Stimulated activated memory B cell treated with anti-CD40 and anti-IgM and Interleukin-4, amounts not matched to agents 10 μg/mL and 1 μg/mL and 100 μg/mL, for 72 hours (primary cell): Measurements from ENCODE around the gene PYGB.
A peak's percentile ranks its signal among the peaks of the same experiment; 100 is the strongest.

Experiments used
- ATAC-seq: fragments of 150-1000 bp; cut with Tn5 transposase; 2 replicates; pipeline ENCODE4 v1.10.0; 2021
- H3K27ac Mint-ChIP-seq: one replicate; pipeline ENCODE4 v1.8.0; 2022; ENCODE audit warnings: mild to moderate bottlenecking, mixed read lengths
- H3K27me3 Mint-ChIP-seq: one replicate; pipeline ENCODE4 v1.8.0; 2022; ENCODE audit warnings: mixed read lengths
- H3K36me3 Mint-ChIP-seq: one replicate; pipeline ENCODE4 v1.8.0; 2022; ENCODE audit warnings: mixed read lengths
- H3K4me1 Mint-ChIP-seq: one replicate; pipeline ENCODE4 v1.8.0; 2022; ENCODE audit warnings: mixed read lengths
- H3K4me3 Mint-ChIP-seq: one replicate; pipeline ENCODE4 v1.8.0; 2022; ENCODE audit warnings: mild to moderate bottlenecking, moderate library complexity, mixed read lengths
- H3K9me3 Mint-ChIP-seq: one replicate; pipeline ENCODE4 v1.8.0; 2022; ENCODE audit warnings: mixed read lengths

The PYGB gene

GRCh38 chr20:25274891-25275812, 27.3 kb downstream of the PYGB start:
- ATAC-seq, result no peak
- Mint-ChIP-seq H3K4me1 (peaks cover 4% of the 10 kb centered on the region), H3K27me3 (no peaks in the 10 kb centered on the region), H3K36me3 (peaks cover 68% of the 10 kb centered on the region), H3K4me3 (no peak overlapping the region), H3K27ac (no peak overlapping the region), H3K9me3 (no peaks in the 10 kb centered on the region)

GRCh38 chr20:25275813-25276532, 28.1 kb downstream of the PYGB start:
- Mint-ChIP-seq H3K9me3 (no peaks in the 10 kb centered on the region), H3K36me3 (peaks cover 64% of the 10 kb centered on the region), H3K4me1 (peaks cover 13% of the 10 kb centered on the region), H3K4me3 (no peak overlapping the region), H3K27me3 (no peaks in the 10 kb centered on the region), H3K27ac (no peak overlapping the region)
- ATAC-seq, result no peak

- Mint-ChIP-seq H3K4me1 (peaks cover 19% of the 10 kb centered on the region), H3K27ac (no peak overlapping the region), H3K4me3 (no peak overlapping the region), H3K9me3 (no peaks in the 10 kb centered on the region), H3K36me3 (peaks cover 59% of the 10 kb centered on the region), H3K27me3 (no peaks in the 10 kb centered on the region)
- no peak for ATAC-seq
Measured at GRCh38 chr20:25276533-25277050, 28.7 kb downstream of the PYGB start.

GRCh38 chr20:25277051-25277801, 29.3 kb downstream of the PYGB start:
- no peaks in the 10 kb centered on the region for H3K9me3 Mint-ChIP-seq
- H3K27ac Mint-ChIP-seq, result no peak overlapping the region
- H3K4me3 Mint-ChIP-seq, result no peak overlapping the region
- ATAC-seq, result no peak
- peaks cover 55% of the 10 kb centered on the region for H3K36me3 Mint-ChIP-seq
- peaks cover 25% of the 10 kb centered on the region for H3K4me1 Mint-ChIP-seq
- no peaks in the 10 kb centered on the region for H3K27me3 Mint-ChIP-seq

GRCh38 chr20:25277941-25278521, 30.1 kb downstream of the PYGB start:
- no peaks in the 10 kb centered on the region for H3K9me3 Mint-ChIP-seq
- no peak for ATAC-seq
- no peak overlapping the region for H3K27ac Mint-ChIP-seq

GRCh38 chr20:25278636-25279361, 30.9 kb downstream of the PYGB start:
- Mint-ChIP-seq H3K4me1 (peaks cover 32% of the 10 kb centered on the region), H3K36me3 (peaks cover 57% of the 10 kb centered on the region), H3K27ac (no peak overlapping the region), H3K4me3 (no peak overlapping the region), H3K27me3 (no peaks in the 10 kb centered on the region), H3K9me3 (no peaks in the 10 kb centered on the region)
- no peak for ATAC-seq

More at GRCh38 chr20:25277941-25278521, 30.1 kb downstream of the PYGB start:
- H3K36me3 Mint-ChIP-seq, result peaks cover 55% of the 10 kb centered on the region
- peaks cover 32% of the 10 kb centered on the region for H3K4me1 Mint-ChIP-seq
- H3K4me3 Mint-ChIP-seq, result no peak overlapping the region
- no peaks in the 10 kb centered on the region for H3K27me3 Mint-ChIP-seq

- Mint-ChIP-seq H3K36me3 (peaks cover 57% of the 10 kb centered on the region), H3K4me1 (peaks cover 32% of the 10 kb centered on the region), H3K27ac (no peak overlapping the region), H3K4me3 (no peak overlapping the region), H3K27me3 (no peaks in the 10 kb centered on the region), H3K9me3 (no peaks in the 10 kb centered on the region)
- ATAC-seq, result no peak
Measured at GRCh38 chr20:25279403-25279802, 31.5 kb downstream of the PYGB start.

- Mint-ChIP-seq H3K27me3 (no peaks in the 10 kb centered on the region), H3K36me3 (peaks cover 56% of the 10 kb centered on the region), H3K4me1 (peaks cover 32% of the 10 kb centered on the region), H3K4me3 (no peak overlapping the region), H3K27ac (no peak overlapping the region), H3K9me3 (no peaks in the 10 kb centered on the region)
- no peak for ATAC-seq
Measured at GRCh38 chr20:25280051-25280573, 32.2 kb downstream of the PYGB start.

GRCh38 chr20:25280574-25281535, 33.0 kb downstream of the PYGB start:
- Mint-ChIP-seq H3K4me3 (peak overlapping the region; percentile 12), H3K36me3 (peaks cover 56% of the 10 kb centered on the region), H3K27ac (peak overlapping the region; percentile 75), H3K9me3 (no peaks in the 10 kb centered on the region), H3K27me3 (no peaks in the 10 kb centered on the region), H3K4me1 (peaks cover 32% of the 10 kb centered on the region)
- no peak for ATAC-seq

GRCh38 chr20:25281541-25281991, 33.7 kb downstream of the PYGB start:
- Mint-ChIP-seq H3K4me1 (peaks cover 32% of the 10 kb centered on the region), H3K36me3 (peaks cover 56% of the 10 kb centered on the region), H3K27me3 (no peaks in the 10 kb centered on the region), H3K4me3 (peak overlapping the region; percentile 12), H3K27ac (peak overlapping the region; percentile 75), H3K9me3 (no peaks in the 10 kb centered on the region)
- peak; percentile 87 for ATAC-seq

GRCh38 chr20:25282034-25282781, 34.3 kb downstream of the PYGB start:
- H3K4me1 Mint-ChIP-seq, result peaks cover 32% of the 10 kb centered on the region
- peaks cover 58% of the 10 kb centered on the region for H3K36me3 Mint-ChIP-seq
- peak overlapping the region; percentile 43 for H3K4me3 Mint-ChIP-seq
- no peaks in the 10 kb centered on the region for H3K27me3 Mint-ChIP-seq
- H3K27ac Mint-ChIP-seq, result peak overlapping the region; percentile 75
- ATAC-seq, result no peak
- H3K9me3 Mint-ChIP-seq, result no peaks in the 10 kb centered on the region

GRCh38 chr20:25282796-25283195, 34.9 kb downstream of the PYGB start:
- Mint-ChIP-seq H3K9me3 (no peaks in the 10 kb centered on the region), H3K4me3 (peak overlapping the region; percentile 43), H3K27ac (peak overlapping the region; percentile 75), H3K36me3 (peaks cover 64% of the 10 kb centered on the region), H3K4me1 (peaks cover 32% of the 10 kb centered on the region), H3K27me3 (no peaks in the 10 kb centered on the region)
- no peak for ATAC-seq
